ENCODE results near the gene SLC23A2.

Gene SLC23A2

DNA sequence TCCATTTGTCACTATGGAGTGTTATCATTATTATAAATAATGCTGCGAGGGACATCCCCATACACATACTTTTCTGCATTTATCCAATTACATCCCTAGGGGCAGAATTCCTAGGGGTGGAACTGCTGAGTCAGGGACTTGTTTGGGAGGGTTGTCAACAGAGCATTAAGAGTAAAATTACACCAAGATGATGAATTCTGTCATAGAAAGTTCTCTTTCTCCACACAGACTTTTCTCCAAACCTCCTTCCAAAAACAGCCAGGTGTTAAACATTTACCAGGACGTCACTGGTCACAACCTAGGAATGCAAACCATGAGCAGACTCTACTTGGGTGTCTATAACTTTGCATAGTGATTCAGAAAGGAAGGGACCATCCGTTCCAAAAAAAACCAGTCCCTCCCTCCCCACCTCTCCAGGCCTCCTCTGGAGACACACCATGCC lies 184.1 kb downstream of the SLC23A2 start:
- no peak for DNase-seq

DNA sequence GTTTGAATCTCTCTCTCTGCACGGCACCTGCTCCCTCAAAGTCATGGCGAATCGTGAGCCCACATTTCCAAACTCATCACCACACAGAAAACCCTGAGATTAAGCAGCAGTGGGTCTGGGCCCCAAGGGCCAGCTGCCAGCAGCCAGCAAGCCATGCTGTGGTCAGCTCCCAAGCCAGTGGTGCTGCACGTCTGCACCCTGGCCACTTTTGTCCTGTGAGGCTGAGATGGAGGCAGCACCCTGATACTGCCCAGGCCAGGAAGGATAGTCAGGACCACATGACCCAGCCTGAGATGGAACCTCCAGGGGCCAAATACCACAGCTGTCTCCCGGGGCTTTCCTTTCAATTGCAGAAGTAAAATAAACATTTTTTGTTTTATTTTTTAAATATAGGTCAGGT lies 185.7 kb downstream of the SLC23A2 start:
- peak in 1 of 51 donors; percentile 8 for DNase-seq

DNA sequence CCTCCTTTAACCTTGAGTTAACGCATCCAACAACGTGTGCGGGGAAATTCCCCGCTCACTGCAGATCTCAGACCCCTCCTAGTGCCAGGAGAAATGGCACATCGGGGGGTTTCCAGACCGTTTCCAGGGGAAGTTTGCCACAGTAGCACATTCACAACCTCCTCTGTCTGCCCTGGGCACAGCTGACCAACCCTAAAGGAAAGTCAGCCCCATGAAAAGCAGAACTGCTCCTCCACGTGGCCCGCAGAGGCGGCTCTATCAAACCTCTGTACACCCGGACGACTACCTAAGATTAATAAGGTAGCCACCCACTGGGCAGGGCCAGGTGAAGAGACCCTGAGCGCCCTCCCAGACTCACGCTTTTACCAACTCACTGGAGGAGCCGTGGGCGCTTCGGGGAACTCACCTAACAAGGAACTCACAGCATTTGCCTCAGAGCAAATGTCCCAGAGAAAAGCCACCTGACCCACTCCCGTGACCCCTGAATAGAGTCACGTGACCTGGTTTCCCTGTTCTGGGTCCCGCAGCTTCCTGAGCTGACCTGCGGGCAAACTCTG lies 186.5 kb downstream of the SLC23A2 start:
- DNase-seq, result peak in 11 of 51 donors; percentile 6 to 32 (median 26)

DNA sequence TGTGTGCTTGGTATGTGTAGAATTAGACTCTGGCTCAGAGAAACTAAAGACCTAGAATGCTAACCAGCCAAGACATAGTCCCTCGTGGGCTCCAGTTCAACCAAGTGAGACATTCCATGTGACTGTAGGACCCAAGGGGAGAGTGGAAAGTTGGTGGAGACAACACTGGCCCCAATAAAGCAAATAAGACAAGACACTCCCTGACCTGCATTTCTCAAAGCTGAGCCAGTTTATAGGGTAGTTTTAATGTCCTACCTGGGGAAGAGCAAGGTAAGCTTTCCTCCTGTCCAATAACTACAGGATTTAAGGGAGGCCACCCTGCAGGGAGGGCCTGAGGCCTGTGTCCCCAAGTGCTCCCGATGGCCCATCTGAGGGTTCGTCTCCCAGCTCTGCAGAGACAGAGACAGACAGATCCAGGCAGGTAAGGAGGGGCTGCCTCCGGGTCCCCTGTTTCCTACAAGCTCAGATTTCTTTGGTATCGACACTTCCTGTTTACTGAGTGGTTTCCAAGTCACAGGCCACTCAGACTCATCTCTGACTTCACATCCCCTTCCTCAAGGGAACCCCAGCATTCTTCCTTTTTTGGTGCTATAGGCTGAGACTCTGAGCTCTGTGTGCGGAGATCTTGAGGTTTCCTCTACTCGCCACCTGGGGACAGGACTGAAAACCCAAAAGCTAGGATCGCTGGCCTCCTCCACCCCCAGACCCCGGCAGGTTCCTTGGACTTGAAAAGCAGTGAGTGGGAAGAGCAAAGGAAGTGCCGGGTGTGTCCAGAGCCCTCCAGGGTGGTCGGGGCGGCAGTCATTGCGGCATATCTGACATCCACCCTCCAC lies 187.2 kb downstream of the SLC23A2 start:
- DNase-seq, result peak in 4 of 51 donors; percentile 6 to 38 (median 20)

DNA sequence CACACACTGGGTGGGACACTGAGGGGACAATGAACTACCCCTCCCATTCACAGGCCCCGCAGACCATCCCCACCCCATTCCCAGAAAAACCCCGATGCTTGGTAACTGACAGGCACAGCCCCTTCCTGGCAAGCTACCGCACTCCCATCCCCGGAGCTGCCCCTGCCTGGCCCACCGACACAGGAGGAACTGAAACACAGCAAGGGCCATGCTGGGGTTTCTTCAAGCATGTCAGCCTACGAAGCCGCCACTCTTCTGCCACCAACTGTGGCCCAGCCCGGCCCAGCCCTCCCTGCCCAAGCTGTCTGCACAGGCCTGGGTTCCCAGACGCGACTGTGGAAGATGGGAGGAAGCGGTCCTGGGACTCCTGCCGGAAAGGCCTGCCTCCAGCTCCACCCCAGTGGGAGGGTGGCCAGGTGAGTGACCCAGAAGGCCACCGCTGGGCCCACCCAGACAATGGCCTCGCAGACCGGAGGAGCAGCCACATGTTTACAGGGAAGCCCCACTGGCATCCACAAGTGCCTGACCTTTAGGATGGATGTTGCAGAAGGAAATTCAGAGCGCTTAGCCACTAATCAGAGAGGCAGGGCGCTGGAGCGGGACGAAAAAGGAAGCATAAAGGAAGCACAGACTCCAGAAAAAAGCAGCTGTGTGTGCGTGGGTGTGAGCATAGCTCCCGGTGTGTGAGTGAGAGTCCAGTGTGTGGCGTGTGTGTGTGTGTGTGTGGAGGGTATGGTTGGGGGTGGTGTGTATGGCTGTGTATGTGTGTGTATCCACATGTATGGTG lies 188.0 kb downstream of the SLC23A2 start:
- peak in 8 of 51 donors; percentile 15 to 36 (median 23) for DNase-seq

DNA sequence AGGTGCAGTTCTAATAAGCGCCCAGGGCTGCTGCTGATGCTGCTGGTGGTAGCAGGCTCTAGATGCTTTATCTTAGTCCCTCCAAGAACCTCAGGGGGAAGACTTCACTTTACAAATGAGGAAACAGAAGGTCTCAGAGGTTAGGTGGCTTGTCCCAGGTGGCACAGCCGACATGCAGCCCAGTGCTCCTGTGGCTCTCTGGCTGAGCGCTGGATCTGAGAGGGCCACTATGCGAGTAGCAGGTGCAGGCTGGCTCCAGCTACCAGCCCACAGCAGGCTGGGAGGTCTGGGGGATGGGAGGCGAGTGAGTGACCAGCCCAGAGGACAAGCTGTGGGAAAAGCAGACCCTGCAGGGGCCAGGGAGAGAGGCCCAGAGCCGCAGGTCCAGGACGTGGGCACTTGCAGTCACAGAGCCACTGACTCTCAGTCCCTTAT lies 188.7 kb downstream of the SLC23A2 start:
- DNase-seq, result peak in 6 of 51 donors; percentile 15 to 36 (median 22)

DNA sequence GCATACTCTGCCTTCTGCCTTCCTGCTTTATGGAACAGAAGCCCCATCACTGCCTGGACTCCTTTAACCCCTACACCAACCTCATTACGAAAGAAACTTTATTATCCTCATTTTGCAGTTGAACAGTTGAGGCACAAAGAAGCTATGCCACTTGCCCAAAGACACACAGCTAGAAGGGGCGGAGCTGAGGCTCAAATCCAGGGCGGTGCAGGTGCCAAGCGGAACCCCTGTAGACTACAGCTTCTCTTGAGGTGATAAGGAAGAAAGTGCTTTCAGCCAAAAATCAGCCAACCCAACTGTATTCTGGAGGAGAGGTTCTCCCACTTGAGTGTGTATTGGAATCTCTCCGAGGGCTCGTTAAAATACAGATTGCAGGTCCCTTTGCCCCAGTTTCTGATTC lies 189.1 kb downstream of the SLC23A2 start:
- no peak for DNase-seq

DNA sequence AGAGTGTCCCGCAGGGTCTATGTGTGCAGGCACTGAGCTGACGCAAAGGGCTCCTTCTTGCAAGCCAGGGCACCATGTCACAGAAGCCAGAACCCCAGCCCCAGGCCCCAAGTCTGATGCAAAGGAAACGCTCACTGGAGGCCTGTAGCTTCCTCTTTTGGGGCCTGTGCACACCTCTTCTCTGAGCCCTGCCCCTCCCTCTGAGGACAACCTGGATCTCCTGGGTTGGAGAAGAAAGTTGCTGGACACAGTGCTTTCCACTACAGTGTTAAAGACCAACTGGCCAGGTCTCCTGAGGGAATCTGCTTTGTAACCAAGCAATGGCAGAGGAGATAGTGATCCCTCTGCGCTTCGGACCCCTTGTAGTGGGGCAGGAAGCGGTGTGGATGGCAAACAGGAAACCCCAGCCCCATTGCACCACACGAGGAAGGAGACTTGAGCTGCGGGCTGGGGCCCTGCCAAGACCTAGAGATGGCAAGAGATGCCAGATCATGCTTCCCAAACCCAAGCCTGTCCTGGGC lies 189.6 kb downstream of the SLC23A2 start:
- peak in 23 of 51 donors; percentile 19 to 53 (median 32) for DNase-seq

DNA sequence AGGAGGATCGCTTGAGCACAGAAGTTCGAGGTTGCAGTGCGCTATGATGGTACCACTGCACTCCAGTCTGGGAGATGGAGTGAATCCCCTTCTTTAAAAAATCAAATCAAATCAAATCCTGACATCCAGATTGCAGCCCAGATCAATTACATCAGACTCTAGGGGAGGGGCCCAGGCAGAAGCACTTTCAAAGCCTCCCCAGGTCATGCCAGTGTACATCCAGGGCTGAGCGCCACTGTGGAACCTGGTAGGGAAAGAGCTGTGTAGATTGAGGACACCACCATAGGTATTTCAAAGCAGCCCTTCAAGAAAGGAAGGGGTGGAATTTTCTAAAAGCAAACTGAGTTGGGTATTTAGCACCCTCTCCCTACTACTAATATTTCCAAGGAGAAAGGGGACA lies 190.1 kb downstream of the SLC23A2 start:
- no peak for DNase-seq

DNA sequence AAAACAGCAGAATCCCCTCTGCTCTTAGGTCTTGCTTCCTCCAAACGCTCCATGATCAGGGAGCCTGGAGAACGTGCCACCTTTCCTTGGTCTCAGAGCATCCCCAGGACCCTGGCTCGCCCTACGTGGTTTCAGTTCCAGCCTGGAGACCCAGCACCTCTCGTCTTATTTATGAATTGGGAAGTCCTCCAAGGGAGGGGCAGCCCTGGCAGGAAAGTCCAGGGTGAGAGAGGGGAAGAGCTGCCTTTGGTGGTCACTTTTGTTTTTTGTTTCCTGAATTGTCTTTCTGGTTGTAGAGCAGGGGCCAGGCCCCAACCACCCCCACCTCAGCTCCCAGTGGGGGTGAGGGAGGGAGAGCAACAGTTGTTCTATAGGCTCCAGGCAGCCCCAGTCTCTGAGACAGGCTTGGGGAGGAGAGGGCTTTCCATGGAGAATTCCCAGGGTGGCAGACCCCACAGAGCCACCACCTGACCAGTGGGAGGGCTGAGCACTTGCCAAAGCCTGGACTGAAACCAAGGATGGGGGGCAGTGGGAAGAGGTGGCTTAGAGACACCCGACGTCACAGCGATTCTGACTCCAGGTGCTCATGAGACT lies 190.8 kb downstream of the SLC23A2 start:
- DNase-seq, result no peak

DNA sequence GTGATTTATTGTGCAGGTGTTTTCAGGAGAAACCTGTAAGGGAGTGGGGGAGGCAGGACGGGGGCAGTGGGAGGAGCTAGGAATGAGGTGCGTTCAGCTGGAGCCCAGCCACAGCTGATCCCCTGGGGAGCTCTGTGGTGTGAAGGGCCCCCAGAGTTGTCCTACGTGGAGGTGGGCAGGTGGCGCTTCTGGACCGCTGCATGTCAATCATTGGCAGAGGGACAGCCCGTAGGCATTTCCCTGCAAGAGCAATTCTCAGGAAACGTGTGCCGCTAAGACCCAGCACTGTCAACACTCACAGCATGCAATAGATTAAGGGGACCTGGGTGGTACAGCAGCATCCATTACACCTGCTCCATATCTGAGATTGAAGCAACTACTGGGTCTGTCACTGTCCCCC lies 191.6 kb downstream of the SLC23A2 start:
- no peak for DNase-seq

DNA sequence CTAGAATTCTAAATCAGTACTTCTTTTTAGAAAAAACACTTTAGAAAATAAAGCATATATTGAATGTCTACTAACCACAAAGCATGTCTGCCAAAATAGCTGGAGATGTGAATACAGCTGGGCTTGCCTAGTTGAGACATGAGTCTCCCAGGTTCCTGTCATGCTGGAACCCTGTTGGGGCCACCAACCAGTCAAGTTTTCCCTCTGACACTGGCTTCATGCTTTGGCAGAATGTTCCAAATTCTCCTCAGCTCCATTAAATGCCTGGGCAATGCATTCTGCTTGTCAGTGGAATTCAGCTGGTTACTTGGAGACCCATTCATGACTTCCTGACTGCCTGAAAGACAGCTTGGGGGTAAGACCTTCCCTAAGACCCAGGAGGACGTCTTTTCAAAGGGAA lies 192.4 kb downstream of the SLC23A2 start:
- DNase-seq, result no peak

DNA sequence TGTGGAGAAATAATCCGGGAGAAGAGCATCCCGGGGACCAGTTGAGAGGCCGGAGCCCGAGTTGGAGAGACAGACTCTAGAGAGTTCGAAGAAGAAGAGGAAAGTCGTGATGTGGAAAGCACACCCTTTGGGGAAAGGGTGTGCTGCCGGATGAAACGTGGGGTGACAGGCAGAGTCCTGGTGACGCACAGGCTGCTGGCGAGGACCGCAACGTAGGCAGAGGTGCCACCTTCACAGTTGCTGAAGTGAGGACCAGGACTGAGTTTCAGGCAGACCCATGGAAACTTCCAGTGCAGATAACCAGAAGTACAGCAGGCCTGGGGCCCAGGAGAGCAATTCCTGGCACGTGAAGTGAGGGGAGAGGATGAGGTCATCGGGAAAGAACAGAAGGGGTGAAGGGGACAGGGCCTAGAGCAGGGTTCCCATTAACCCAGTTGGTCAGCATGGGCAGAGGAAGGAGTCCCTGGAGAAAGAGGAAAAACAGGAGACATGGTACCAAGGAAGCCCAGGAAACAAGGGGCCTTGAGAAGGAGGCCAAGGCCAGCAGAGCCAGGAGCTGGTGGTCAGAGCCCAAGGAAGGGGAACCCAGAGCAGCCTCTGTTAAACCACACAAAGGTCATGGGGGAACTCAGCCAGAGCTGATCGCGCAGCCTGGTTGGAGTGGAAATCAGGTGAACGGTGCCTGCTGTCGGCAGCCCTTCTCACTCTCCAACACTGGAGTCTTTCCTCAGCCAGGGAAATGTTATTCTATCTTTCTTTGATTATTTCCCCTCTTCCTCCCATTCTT lies 195.5 kb downstream of the SLC23A2 start:
- DNase-seq, result peak in 1 of 51 donors; percentile 8

DNA sequence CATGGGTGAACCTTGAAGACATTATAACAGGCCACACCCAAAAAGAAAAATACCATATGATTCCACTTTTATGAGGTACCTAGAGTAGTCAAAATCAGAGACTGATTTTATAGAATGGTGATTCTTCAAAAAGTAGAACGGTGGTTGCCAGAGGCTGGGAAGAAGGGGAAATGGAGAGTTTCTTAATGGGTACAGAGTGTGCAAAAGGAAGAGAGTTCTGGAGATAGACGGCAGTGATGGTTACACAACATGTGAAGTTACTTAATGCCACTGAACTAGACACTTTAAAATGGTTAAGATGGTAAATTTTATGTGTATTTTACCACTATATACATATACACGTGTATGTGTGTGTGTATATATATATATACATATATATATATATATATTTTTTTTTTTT lies 198.8 kb downstream of the SLC23A2 start:
- DNase-seq, result no peak
